ENCODE data around the gene ZNF446.

The ZNF446 gene

GRCh38 chr19:58474997-58475713 is 997 bp upstream of the ZNF446 start:
- Histone ChIP-seq H3K9me3 (ENCODE audit: severe bottlenecking) (no peaks in the 10 kb centered on the region), H3K4me3 (ENCODE audit: low read depth, low read length) (peak overlapping the region; percentile 70), H3K36me3 (peaks cover 34% of the 10 kb centered on the region), H3K27ac (peak overlapping the region; percentile 90), H3K27me3 (ENCODE audit: insufficient read depth, low read depth, severe bottlenecking) (no peaks in the 10 kb centered on the region)
- no peak for TF ChIP-seq CTCF (IDR thresholded peaks at IDR 0.05; ENCODE audit: low read depth, low read length)
- DNase-seq, result no peak

- Histone ChIP-seq H3K36me3 (peaks cover 40% of the 10 kb centered on the region), H3K4me3 (ENCODE audit: low read depth, low read length) (peak overlapping the region; percentile 70), H3K9me3 (ENCODE audit: severe bottlenecking) (no peaks in the 10 kb centered on the region), H3K27me3 (ENCODE audit: insufficient read depth, low read depth, severe bottlenecking) (no peaks in the 10 kb centered on the region), H3K27ac (peak overlapping the region; percentile 90)
- no peak for TF ChIP-seq CTCF (IDR thresholded peaks at IDR 0.05; ENCODE audit: low read depth, low read length)
- DNase-seq, result no peak
Observed at GRCh38 chr19:58476498-58477015, 405 bp downstream of the ZNF446 start.

GRCh38 chr19:58477130-58477529 is 978 bp downstream of the ZNF446 start:
- no peak for DNase-seq
- Histone ChIP-seq H3K27me3 (ENCODE audit: insufficient read depth, low read depth, severe bottlenecking) (no peaks in the 10 kb centered on the region), H3K9me3 (ENCODE audit: severe bottlenecking) (no peaks in the 10 kb centered on the region), H3K4me3 (ENCODE audit: low read depth, low read length) (peak overlapping the region; percentile 70), H3K27ac (peak overlapping the region; percentile 90), H3K36me3 (peaks cover 36% of the 10 kb centered on the region)
- TF ChIP-seq CTCF (IDR thresholded peaks at IDR 0.05; ENCODE audit: low read depth, low read length), result no peak

GRCh38 chr19:58477871-58478270 is 1.7 kb downstream of the ZNF446 start:
- Histone ChIP-seq H3K27me3 (ENCODE audit: insufficient read depth, low read depth, severe bottlenecking) (no peaks in the 10 kb centered on the region), H3K9me3 (ENCODE audit: severe bottlenecking) (no peaks in the 10 kb centered on the region), H3K27ac (peak overlapping the region; percentile 90), H3K36me3 (peaks cover 28% of the 10 kb centered on the region), H3K4me3 (ENCODE audit: low read depth, low read length) (no peak overlapping the region)
- TF ChIP-seq CTCF (IDR thresholded peaks at IDR 0.05; ENCODE audit: low read depth, low read length), result no peak
- no peak for DNase-seq

- no peak overlapping the region for H3K4me3 ChIP-seq (ENCODE audit: low read depth, low read length)
- H3K27ac ChIP-seq, result peak overlapping the region; percentile 90
- no peaks in the 10 kb centered on the region for H3K27me3 ChIP-seq (ENCODE audit: insufficient read depth, low read depth, severe bottlenecking)
- no peaks in the 10 kb centered on the region for H3K9me3 ChIP-seq (ENCODE audit: severe bottlenecking)
- no peak for DNase-seq
- peaks cover 24% of the 10 kb centered on the region for H3K36me3 ChIP-seq
- TF ChIP-seq CTCF (IDR thresholded peaks at IDR 0.05; ENCODE audit: low read depth, low read length), result no peak
Observed at GRCh38 chr19:58479303-58479702, 3.2 kb downstream of the ZNF446 start.

All from WERI-Rb-1 (cell line).